Bronchial epithelial cell (primary cell): Measurements from ENCODE around the gene KLHL15. TPM values are rescaled to one million over a fixed set of nuclear protein-coding genes. Genes with fewer than 3 reads are reported as not detected.

ENCODE experiments used
- DNase-seq: peaks from one replicate; pipeline ENCODE4 v3.0.0-alpha.2; 2010; ENCODE audit warnings: low read depth
- FAIRE-seq: peaks from 2 replicates; lab custom pipeline; 2011; peaks lifted over from hg19 to GRCh38; lab: Jason Lieb, UNC
- H3K27me3 ChIP-seq: 2 replicates; pipeline ENCODE4 v1.5.1; 2011; ENCODE audit warnings: low read length; ENCODE audit not compliant: control insufficient read depth, insufficient read depth
- H3K36me3 ChIP-seq: 2 replicates; pipeline ENCODE4 v1.5.1; 2011; ENCODE audit warnings: low read length; ENCODE audit not compliant: control insufficient read depth, insufficient read depth
- H3K4me3 ChIP-seq: 2 replicates; pipeline ENCODE4 v1.5.1; 2011; ENCODE audit warnings: mild to moderate bottlenecking, low read depth, low read length, control low read depth
- CTCF ChIP-seq: IDR thresholded peaks from 2 replicates; pipeline ENCODE4 v1.5.1; 2011; ENCODE audit warnings: mild to moderate bottlenecking, moderate library complexity, low read length, control low read depth, inconsistent platforms; ENCODE audit not compliant: insufficient read depth, severe bottlenecking
- total RNA-seq: library from RNA; depleted of rRNA; stranded (reverse); fragments of >200 nt; gene quantifications from 2 replicates; pipeline ENCODE4 v1.2.1, GENCODE V29; 2014

The KLHL15 gene
- total RNA-seq, 1 donor from 2014 or later = 6.1 TPM

GRCh38 chrX:24025741-24026403 is 1.1 kb downstream of the KLHL15 start:
- DNase-seq (peak; percentile 29), FAIRE-seq (no peak)
- Histone ChIP-seq H3K4me3 (peak overlapping the region; percentile 55), H3K36me3 (no peaks in the 10 kb centered on the region), H3K27me3 (no peaks in the 10 kb centered on the region)
- TF ChIP-seq CTCF = no peak

GRCh38 chrX:24024819-24025740 is 1.9 kb downstream of the KLHL15 start:
- peak overlapping the region; percentile 55 for H3K4me3 ChIP-seq
- DNase-seq = peak; percentile 41
- TF ChIP-seq CTCF = peak; percentile 5
- no peaks in the 10 kb centered on the region for H3K36me3 ChIP-seq
- H3K27me3 ChIP-seq = no peaks in the 10 kb centered on the region
- no peak for FAIRE-seq

GRCh38 chrX:24023972-24024669 is 2.9 kb downstream of the KLHL15 start:
- no peak for FAIRE-seq

GRCh38 chrX:24023544-24023943 is 3.4 kb downstream of the KLHL15 start:
- FAIRE-seq (no peak), DNase-seq (no peak)
- Histone ChIP-seq H3K27me3 (no peaks in the 10 kb centered on the region), H3K4me3 (peak overlapping the region; percentile 55), H3K36me3 (no peaks in the 10 kb centered on the region)
- no peak for TF ChIP-seq CTCF

More at GRCh38 chrX:24023972-24024669, 2.9 kb downstream of the KLHL15 start:
- Histone ChIP-seq H3K36me3 (no peaks in the 10 kb centered on the region), H3K4me3 (peak overlapping the region; percentile 55), H3K27me3 (no peaks in the 10 kb centered on the region)
- TF ChIP-seq CTCF = no peak
- DNase-seq = peak; percentile 24

- no peak for TF ChIP-seq CTCF
- no peak for FAIRE-seq
Measured at GRCh38 chrX:24020306-24020876, 6.6 kb downstream of the KLHL15 start.

More at GRCh38 chrX:24020306-24020876, 6.6 kb downstream of the KLHL15 start:
- H3K36me3 ChIP-seq = no peaks in the 10 kb centered on the region
- H3K27me3 ChIP-seq = no peaks in the 10 kb centered on the region
- DNase-seq = peak; percentile 4
- H3K4me3 ChIP-seq = no peak overlapping the region
